CD14-positive monocyte (primary cell): ENCODE results near the gene CDKN2B-AS1. TPM values are rescaled to one million over a fixed set of nuclear protein-coding genes. Genes with fewer than 3 reads are reported as not detected.

Source experiments
- DNase-seq, 3 donors: peaks; one replicate each; pipeline ENCODE4 v3.0.0-alpha.2; 2011 to 2022
- H2AFZ ChIP-seq: 2 replicates; pipeline ENCODE4 v1.6.0; 2012; ENCODE audit warnings: mild to moderate bottlenecking, low read depth, low read length, inconsistent platforms; ENCODE audit not compliant: insufficient read depth, poor library complexity, severe bottlenecking
- H3K27ac ChIP-seq, 2 donors: 1 replicate in 1 of 2; 2 replicates in 1 of 2; pipeline ENCODE4 v1.5.1; 2012 to 2013; ENCODE audit warnings: low read length in 2 of 2, control low read depth in 1 of 2, inconsistent platforms in 1 of 2, low read depth in 1 of 2, mild to moderate bottlenecking in 1 of 2
- H3K27me3 ChIP-seq, 2 donors: one replicate each; pipeline versions ENCODE4 v1.6.0 to v1.6.1; 2011 to 2013; ENCODE audit warnings: low read length in 2 of 2; ENCODE audit not compliant: control insufficient read depth in 2 of 2, insufficient read depth in 2 of 2
- H3K36me3 ChIP-seq, 2 donors: replicated peaks in 1 of 2; 1 replicate in 1 of 2; 2 replicates in 1 of 2; pipeline versions ENCODE4 v1.5.1 to v1.6.1; 2012 to 2013; ENCODE audit warnings: low read length in 2 of 2, control low read depth in 1 of 2, inconsistent platforms in 1 of 2, mild to moderate bottlenecking in 1 of 2; ENCODE audit not compliant: insufficient read depth in 2 of 2, control insufficient read depth in 1 of 2
- H3K4me1 ChIP-seq, 2 donors: 1 replicate in 1 of 2; 2 replicates in 1 of 2; pipeline versions ENCODE4 v1.5.1 to v1.6.1; 2012 to 2013; ENCODE audit warnings: low read length in 2 of 2, control low read depth in 1 of 2, inconsistent platforms in 1 of 2, mild to moderate bottlenecking in 1 of 2, moderate library complexity in 1 of 2; ENCODE audit not compliant: insufficient read depth in 2 of 2, control insufficient read depth in 1 of 2
- H3K4me2 ChIP-seq: replicated peaks from 2 replicates; pipeline ENCODE3; 2012; ENCODE audit warnings: low read length, moderate library complexity, mild to moderate bottlenecking; ENCODE audit not compliant: poor library complexity, severe bottlenecking; ENCODE audit errors: extremely low read depth
- H3K4me3 ChIP-seq, 3 experiments: fragments of 200-600 bp in 1 of 3; sonication (generic) in 1 of 3; replicated peaks in 1 of 3; 1 replicate in 2 of 3; 2 replicates in 1 of 3; pipeline ENCODE4 v1.5.1; 2011 to 2013; ENCODE audit warnings: low read length in 3 of 3, mild to moderate bottlenecking in 3 of 3, control low read depth in 2 of 3, low read depth in 2 of 3, inconsistent platforms in 1 of 3, moderate library complexity in 1 of 3
- H3K79me2 ChIP-seq: 2 replicates; pipeline ENCODE4 v1.6.0; 2012; ENCODE audit warnings: mild to moderate bottlenecking, control low read depth, inconsistent platforms, low read length, moderate library complexity; ENCODE audit not compliant: insufficient read depth
- H3K9ac ChIP-seq: 2 replicates; pipeline ENCODE4 v1.6.0; 2017; ENCODE audit warnings: low read length, mild to moderate bottlenecking; ENCODE audit not compliant: insufficient read depth, poor library complexity, severe bottlenecking
- H3K9me3 ChIP-seq, 2 donors: replicated peaks in 1 of 2; 1 replicate in 1 of 2; 2 replicates in 1 of 2; pipeline versions ENCODE4 v1.5.1 to v1.6.1; 2012 to 2013; ENCODE audit warnings: low read length in 2 of 2, control low read depth in 1 of 2; ENCODE audit not compliant: control insufficient read depth in 1 of 2, insufficient read depth in 1 of 2
- H4K20me1 ChIP-seq: 2 replicates; pipeline ENCODE4 v1.6.0; 2012; ENCODE audit warnings: mild to moderate bottlenecking, low read length, control low read depth, moderate library complexity; ENCODE audit not compliant: insufficient read depth
- H3K27ac Mint-ChIP-seq, 7 donors: one replicate each; pipeline ENCODE4 v1.8.0; 2020; ENCODE audit warnings: mild to moderate bottlenecking in 7 of 7, mixed read lengths in 7 of 7, moderate library complexity in 6 of 7, inconsistent platforms in 2 of 7
- H3K27me3 Mint-ChIP-seq, 3 donors: one replicate each; pipeline ENCODE4 v1.8.0; 2021 to 2022; ENCODE audit warnings: low read depth in 3 of 3, mild to moderate bottlenecking in 3 of 3, mixed read lengths in 3 of 3, moderate library complexity in 3 of 3, inconsistent platforms in 1 of 3
- H3K36me3 Mint-ChIP-seq, 2 donors: one replicate each; pipeline ENCODE4 v1.8.0; 2020; ENCODE audit warnings: mixed read lengths in 2 of 2, inconsistent platforms in 1 of 2, mild to moderate bottlenecking in 1 of 2
- H3K4me1 Mint-ChIP-seq: one replicate; pipeline ENCODE4 v1.8.0; 2020; ENCODE audit warnings: mild to moderate bottlenecking, mixed read lengths
- H3K4me3 Mint-ChIP-seq, 2 donors: one replicate each; pipeline ENCODE4 v1.8.0; 2020; ENCODE audit warnings: mild to moderate bottlenecking in 2 of 2, mixed read lengths in 2 of 2, moderate library complexity in 1 of 2
- H3K9me3 Mint-ChIP-seq, 7 donors: one replicate each; pipeline ENCODE4 v1.8.0; 2020 to 2022; ENCODE audit warnings: mixed read lengths in 7 of 7, mild to moderate bottlenecking in 6 of 7, moderate library complexity in 6 of 7, inconsistent platforms in 2 of 7
- WGBS: methylation state at CpG from one replicate; pipeline ENCODE4 v1.1.5; 2013; ENCODE audit warnings: missing lambda C conversion rate; ENCODE audit not compliant: insufficient coverage; 5-methylcytosine and 5-hydroxymethylcytosine counted together
- intact Hi-C, 2 donors: fragments of 100-400 bp; cut with micrococcal nuclease; formaldehyde crosslinking; loops; one replicate each; pipeline versions ENCODE4 v1.15.0 to v1.15.1; 2023
- polyA plus RNA-seq, 3 donors: library from polyadenylated mRNA; depleted of rRNA in 1 of 3; unstranded in 2 of 3; stranded (reverse) in 1 of 3; fragments of 300-500 nt in 2 of 3; fragments of >200 nt in 1 of 3; fragmentation: Illumina TruSeq in 2 of 3; gene quantifications; 1 replicate in 2 of 3; 2 replicates in 1 of 3; pipeline ENCODE4 v1.2.3, GENCODE V29; 2012 to 2021
- TF ChIP-seq, protein P1 (sequence below): fragments of 200-600 bp; IDR thresholded peaks from one replicate; pipeline ENCODE4 v1.8.0; 2022; ENCODE audit warnings: antibody characterized with exemption, mild to moderate bottlenecking

Gene CDKN2B-AS1
- polyA plus RNA-seq, 3 donors, result 0.35 to 0.55 (median 0.50) TPM

- no peak overlapping the region for H3K27ac Mint-ChIP-seq
- no peaks in the 10 kb centered on the region for H3K79me2 ChIP-seq
- no peaks in the 10 kb centered on the region for H3K9me3 ChIP-seq
- no peak overlapping the region for H3K4me3 Mint-ChIP-seq
- H3K36me3 Mint-ChIP-seq, result peaks cover 0 to 6% of the 10 kb centered on the region in 2 donors
- peaks cover 6 to 17% (median 10%) of the 10 kb centered on the region in 3 donors for H3K27me3 Mint-ChIP-seq
- WGBS, result 100% methylated on average over 1 of the region's 1 CpG
- peaks cover 10 to 17% of the 10 kb centered on the region in 2 donors for H3K27me3 ChIP-seq
- no peak overlapping the region for H3K27ac ChIP-seq
- no peak overlapping the region for H3K9ac ChIP-seq
- H2AFZ ChIP-seq, result no peak overlapping the region
- H3K4me2 ChIP-seq, result no peak overlapping the region
- H4K20me1 ChIP-seq, result no peaks in the 10 kb centered on the region
- H3K36me3 ChIP-seq, result no peaks in the 10 kb centered on the region
- H3K4me3 ChIP-seq, result no peak overlapping the region
- intact Hi-C loops, result no loop called here
- TF ChIP-seq, protein P1, sequence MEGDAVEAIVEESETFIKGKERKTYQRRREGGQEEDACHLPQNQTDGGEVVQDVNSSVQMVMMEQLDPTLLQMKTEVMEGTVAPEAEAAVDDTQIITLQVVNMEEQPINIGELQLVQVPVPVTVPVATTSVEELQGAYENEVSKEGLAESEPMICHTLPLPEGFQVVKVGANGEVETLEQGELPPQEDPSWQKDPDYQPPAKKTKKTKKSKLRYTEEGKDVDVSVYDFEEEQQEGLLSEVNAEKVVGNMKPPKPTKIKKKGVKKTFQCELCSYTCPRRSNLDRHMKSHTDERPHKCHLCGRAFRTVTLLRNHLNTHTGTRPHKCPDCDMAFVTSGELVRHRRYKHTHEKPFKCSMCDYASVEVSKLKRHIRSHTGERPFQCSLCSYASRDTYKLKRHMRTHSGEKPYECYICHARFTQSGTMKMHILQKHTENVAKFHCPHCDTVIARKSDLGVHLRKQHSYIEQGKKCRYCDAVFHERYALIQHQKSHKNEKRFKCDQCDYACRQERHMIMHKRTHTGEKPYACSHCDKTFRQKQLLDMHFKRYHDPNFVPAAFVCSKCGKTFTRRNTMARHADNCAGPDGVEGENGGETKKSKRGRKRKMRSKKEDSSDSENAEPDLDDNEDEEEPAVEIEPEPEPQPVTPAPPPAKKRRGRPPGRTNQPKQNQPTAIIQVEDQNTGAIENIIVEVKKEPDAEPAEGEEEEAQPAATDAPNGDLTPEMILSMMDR, result no peak
- peaks cover 0 to 3% (median 0%) of the 10 kb centered on the region in 7 donors for H3K9me3 Mint-ChIP-seq
- peaks cover 18% of the 10 kb centered on the region for H3K4me1 Mint-ChIP-seq
- DNase-seq, result no peak
- peaks cover 10 to 15% of the 10 kb centered on the region in 2 donors for H3K4me1 ChIP-seq
Measured at GRCh38 chr9:22049411-22049810, 54.8 kb downstream of the CDKN2B-AS1 start.

- Histone ChIP-seq H3K36me3 (no peaks in the 10 kb centered on the region), H4K20me1 (no peaks in the 10 kb centered on the region), H3K9me3 (no peaks in the 10 kb centered on the region), H3K4me1 (peaks cover 10 to 15% of the 10 kb centered on the region in 2 donors), H3K4me3 (no peak overlapping the region), H2AFZ (peak overlapping the region; percentile 50), H3K79me2 (no peaks in the 10 kb centered on the region), H3K27me3 (peaks cover 5 to 8% of the 10 kb centered on the region in 2 donors), H3K4me2 (peak overlapping the region; percentile 10), H3K9ac (no peak overlapping the region), H3K27ac (no peak overlapping the region)
- H3K4me1 Mint-ChIP-seq, result peaks cover 16% of the 10 kb centered on the region
- TF ChIP-seq, protein P1, result no peak
- intact Hi-C loops, result no loop called here
- H3K27ac Mint-ChIP-seq, result peak overlapping the region in 1 of 7 donors; percentile 30
- no peak for DNase-seq
- peak overlapping the region in 1 of 2 donors; percentile 57 for H3K4me3 Mint-ChIP-seq
- peaks cover 0 to 9% (median 4%) of the 10 kb centered on the region in 3 donors for H3K27me3 Mint-ChIP-seq
- 0% methylated on average over 2 of the region's 4 CpGs for WGBS
- H3K9me3 Mint-ChIP-seq, result peaks cover 0 to 3% (median 0%) of the 10 kb centered on the region in 7 donors
- peaks cover 0 to 11% of the 10 kb centered on the region in 2 donors for H3K36me3 Mint-ChIP-seq
Measured at GRCh38 chr9:22050924-22051323, 56.3 kb downstream of the CDKN2B-AS1 start.
